Cortex of kidney (tissue), 1 donor: ENCODE data around the gene TBC1D1.

ENCODE experiments used
- DNase-seq: peaks from one replicate; lab custom pipeline; 2025; lab: John Stamatoyannopoulos, UW

Gene TBC1D1

DNA sequence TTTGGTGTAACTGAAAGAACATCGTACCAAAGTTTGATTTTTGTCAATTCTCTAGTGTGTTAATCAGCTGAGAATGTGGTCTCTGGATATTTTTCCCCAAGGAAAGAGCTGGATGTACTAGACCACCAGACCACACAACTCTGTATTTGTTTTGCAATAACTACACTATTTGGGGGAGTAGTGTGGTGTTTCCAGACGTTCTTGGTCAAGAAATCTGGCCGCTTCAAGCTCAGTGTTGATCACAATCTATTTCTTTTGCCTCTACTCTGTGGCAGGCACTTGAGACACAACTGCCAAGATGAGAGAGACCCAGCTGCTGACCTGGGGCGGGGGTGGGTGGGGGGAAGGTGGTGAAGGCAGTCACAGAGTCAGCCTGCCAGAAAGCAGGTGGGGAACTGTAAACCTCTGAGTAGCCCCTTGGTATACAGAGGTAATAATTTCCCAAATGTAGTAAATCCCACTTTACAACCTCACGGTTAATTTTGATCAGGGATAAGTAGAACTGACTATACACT is 99.9 kb downstream of the TBC1D1 start:
- DNase-seq, result no peak

DNA sequence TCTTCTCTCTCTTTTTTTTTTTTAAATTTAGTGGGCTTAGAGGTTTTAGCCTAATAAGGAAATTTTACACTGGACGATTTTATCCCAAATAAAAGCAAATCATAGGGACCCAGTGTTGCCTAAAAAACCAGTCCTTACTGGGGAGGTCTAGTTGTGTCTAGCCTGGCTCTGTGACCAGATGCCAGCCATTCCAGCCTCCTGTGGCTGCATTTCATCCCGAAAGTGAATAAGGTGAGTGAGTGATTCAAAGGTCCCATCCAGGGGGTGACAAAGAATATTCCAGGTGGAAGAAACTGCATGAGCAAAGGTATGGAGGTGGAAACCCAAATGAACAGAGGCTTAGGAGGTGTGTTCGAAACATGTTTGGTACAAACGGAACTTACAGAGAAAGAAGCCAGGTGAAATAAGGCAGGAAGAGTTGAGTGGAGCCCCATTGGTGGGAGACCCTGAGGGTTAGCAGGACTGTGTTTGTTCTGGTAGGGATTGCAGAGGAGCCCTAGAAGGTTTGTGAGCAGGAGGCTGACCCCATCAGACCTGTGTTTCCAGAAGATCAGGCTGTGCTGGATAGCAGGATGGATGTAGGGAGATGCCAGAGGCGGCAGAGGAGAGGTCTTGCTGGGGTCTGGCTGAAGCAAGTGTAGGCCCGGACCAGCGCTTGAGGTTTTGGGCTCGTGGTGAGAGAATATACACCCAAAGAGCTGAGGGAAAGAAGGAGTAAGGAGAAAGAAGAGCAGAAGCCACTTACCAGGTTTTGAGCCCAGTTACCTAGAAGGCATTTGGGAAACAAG is 100.9 kb downstream of the TBC1D1 start:
- DNase-seq, result no peak

DNA sequence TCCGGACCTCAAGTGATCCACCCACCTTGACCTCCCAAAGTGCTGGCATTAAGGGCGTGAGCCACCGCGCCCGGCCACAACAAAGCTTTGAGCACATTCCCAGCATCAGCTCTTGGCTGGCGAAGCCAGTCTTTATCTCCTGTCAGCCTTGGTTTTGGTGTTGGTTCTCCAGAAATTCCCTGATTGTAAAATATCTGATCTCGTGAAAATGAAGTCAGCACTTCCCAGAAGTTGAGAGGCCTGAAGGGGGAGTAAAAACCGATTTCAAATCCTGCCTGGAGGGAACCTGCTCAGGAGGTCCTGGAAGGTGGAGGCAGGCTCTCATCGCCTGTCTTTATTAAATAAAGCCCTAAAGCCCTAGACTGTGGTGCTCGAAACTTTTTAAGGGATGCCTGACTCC is 102.9 kb downstream of the TBC1D1 start:
- no peak for DNase-seq

DNA sequence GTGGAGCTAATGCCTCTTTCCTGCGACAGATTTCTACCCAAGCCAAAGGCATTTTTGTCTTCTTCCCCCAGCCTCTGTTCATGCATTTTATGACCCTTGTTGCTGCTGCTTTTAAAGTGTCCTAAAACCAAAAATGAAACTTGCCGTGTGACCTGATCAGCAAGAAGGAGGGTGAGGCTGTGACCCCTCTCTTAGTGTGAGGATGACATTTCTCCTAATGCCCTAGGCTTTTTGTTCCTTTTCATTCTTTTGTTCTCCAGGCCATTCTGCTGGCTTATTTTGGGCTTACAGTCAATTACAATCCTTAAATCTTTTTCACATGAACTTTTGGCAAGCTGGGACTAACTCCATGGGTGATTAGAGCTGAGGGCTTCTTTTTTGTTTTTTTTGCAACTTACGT is 103.7 kb downstream of the TBC1D1 start:
- DNase-seq, result no peak

DNA sequence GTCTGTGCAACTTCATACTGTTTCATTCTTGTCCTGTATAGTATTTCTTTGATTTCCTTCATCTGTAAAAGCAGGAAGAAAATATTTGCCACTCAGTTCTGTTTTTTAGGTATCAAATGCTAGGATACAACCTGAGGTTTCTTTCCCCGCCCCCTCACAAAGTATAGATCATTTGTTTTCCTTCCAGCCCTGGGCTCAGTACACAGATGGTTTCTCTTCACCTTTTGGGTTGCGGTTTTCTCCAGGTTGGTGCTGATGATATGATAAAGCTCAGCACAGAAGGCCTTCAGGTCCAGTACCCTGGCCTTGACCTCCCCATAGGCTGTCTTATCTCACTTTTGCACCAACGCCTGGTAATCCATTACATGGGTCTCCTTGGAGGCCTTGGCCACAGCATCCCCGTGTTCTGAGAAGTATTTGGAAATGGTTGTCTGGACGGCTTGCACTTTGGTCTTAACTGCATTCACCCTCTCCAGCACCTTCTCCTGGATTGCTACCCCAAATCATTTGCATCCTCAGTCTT is 104.5 kb downstream of the TBC1D1 start:
- DNase-seq, result no peak

DNA sequence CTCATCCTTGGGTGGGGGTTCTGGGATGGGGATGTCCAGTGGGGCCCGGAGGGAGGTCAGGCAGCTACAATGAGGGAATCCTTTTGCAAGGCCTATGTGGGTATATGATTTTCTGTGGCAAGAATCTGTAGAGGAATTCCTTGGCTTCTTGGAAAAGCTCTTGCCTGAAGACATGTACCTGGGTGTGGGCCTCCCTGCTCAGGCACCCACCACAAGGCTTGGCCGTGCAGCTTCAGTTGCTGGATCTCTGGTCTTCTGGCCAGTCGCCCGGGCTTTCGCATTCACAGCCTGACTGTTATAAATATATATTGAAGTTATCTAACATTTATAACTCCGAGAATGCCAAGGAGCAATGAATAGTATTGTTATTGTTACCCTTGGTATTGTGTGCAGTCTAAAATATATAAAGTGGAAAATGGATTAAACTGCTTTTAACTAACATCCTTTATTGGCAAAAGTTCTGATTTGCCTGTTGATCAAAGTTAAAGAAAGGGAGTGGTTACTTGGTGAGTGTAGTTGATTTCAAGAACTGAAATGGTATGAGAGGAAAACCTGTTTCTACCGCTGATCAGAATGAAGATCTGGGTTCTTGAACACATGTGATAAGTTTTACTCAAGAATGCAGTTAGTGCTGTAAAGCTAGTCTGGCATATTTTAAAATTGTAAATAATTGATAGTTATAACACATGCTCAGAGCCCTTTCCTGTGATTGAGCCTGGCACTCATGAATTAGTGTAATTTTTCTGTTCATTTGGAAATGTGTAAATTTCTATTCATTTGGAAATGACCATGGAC is 105.3 kb downstream of the TBC1D1 start:
- no peak for DNase-seq

DNA sequence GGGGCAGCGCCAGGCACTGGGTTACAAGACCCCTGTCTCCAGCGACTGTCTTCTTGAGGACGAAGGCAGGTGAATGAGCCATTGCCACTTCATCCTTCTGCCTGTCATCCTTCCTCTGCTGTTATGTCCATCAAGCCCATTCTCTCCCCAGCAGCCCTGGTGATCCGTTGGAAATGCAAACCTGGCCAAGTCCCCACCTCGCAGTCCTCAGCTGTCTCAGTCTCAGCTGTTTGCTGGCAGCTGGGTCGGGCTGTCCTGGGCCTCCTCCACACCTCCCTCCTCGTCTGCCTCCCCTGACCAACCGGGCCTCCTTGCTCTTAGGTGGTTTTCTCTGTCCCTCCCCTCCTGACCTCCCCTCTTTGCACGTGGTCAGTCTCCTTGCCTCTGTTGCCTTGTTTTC is 107.3 kb downstream of the TBC1D1 start:
- DNase-seq, result no peak

DNA sequence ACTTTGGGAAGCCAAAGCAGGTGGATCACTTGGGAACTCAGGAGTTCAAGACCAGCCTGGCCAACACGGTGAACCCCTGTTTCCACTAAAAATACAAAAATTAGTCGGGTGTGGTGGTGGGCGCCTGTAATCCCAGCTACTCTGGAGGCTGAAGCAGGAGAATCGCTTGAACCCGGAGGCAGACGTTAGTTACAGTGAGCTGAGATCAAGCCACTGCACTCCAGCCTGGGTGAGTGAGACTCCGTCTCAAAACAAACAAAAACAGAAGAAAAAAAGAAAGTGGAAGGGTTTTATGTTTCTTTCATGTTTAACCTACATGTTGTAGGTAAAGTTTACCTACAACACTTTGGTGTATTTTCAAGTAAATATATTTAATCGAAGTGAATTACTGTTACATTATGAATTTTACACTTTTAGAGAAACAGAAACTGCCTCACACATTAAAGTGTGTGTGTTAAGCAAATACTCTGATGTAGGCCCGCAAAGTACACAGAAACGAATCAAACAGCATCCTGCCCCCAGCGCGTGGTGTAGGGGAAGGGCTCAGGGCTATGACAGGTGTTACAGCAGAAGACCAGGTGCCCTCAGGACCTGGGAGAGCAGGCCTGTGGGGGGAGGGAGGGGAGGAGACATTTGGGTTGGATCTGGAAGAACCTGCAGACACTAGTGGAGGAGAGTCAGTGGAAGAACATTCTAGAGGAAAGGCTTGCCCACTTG is 108.3 kb downstream of the TBC1D1 start:
- DNase-seq, result no peak

DNA sequence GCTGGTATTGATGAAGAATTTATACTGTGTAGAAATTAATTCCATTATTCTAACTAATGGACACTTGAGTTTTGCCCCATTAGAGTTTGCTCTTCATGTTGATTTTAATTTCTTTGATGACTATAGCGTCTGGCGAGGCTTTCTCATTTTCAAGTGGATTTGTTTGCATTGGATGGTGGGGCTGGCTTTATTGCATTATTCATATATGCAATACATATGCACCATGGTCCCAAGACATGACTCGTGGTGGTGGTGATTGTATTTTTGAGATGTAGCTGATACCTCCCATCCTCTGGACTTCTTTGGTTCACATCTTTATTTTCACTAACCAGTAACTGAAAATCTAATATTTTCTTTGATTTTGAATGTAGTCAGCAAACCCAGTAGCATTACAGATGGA is 109.1 kb downstream of the TBC1D1 start:
- DNase-seq, result no peak

DNA sequence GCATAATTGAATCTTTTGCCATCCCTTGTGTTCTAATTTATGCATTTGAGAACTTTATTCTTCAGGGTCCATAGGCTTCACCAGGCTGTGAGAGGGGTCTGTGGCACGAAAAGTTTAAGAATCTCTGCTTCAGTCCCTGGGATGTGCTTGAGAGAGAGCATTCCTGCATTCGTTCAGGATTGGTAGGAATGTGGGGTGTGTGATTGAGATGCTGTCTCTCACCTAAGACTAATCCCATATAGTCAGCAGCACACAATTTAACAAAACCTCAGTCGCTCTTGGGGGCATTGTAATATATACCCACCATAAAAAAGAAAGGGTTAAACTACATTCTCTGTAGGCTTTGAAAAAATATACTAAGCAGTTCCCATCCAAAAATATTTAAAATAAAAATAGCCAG is 111.0 kb downstream of the TBC1D1 start:
- DNase-seq, result no peak

DNA sequence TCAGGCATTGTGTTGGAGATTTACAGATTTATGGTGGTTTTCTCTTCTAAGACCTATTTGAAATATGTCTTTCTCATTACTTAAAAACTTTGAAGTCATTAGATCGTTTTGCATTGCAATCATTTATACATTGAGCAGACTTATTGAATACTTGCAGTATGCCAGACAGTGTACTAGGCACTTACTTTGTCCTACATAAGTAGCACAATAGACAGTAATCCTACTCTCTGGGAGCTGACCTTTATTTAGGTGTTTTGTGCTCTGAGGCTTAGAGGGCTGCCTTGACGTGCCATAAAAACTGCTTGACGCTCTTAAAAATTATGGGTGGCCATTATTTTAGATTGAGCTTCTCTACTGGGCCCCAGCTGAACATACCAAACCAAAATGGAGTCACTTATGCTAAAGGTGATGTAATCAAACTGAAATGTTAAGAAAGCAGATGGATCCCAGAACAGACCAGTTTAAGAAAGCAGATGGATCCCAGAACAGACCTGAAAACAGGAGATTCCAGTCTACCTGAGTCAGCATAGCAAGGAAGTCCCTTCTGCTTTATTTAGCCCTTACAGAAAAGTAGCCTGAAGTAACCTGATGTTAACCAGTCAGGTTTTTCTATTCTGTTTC is 111.7 kb downstream of the TBC1D1 start:
- no peak for DNase-seq

DNA sequence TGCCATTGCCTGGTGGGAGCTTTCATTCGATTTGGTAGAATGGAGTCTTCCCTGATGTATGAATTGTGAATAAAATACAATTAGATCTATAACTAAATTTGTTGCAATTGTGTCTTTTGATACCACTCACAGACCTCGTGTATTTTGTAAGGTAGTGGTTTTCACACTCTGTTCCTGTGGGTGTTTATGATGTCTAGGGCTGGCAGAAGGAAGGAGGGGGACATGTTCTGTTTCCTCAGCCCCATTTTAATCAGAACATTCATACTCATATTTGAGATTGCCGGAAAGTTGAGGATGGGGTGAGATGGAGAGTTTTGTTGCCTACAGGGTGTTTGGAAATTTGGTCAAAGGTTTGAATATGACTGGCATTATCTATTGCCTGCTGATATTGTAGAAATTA is 112.2 kb downstream of the TBC1D1 start:
- DNase-seq, result no peak

DNA sequence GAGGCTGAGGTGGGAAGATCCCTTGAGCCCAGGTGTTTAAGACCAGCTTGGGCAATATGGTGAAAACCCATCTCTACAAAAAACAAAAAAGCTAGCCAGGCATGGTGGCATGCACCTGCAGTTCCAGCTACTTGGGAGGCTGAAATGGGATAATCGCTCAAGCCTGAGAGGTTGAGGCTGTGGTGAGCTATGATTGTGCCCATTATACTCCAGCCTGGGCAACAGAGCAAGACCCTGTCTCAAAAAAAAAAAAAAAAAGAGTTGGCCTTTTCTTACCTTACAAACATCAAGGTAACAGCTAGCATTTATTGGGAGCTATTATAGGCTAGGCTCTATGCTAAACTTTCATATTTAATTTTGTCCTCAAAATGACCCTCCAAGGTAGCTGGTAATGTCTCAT is 112.7 kb downstream of the TBC1D1 start:
- DNase-seq, result no peak

DNA sequence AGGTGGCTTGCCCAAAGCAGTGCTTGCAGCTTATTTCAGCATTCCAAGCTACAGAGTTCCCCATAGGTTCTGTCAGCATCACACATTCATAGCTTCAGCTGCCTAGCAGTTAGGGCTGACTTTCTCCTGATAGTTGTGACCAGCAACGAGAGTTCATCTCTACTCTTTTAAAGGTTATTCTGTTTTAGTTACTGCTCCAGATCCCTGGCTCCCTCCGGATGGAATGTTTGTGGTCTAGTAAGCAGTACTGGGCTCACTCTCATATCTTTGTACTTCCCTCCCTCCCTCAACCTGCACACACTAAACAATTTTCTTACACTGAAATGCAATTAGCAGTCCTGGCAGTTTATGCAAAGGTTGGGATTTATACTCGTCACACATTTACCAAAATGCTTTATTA is 113.2 kb downstream of the TBC1D1 start:
- no peak for DNase-seq

DNA sequence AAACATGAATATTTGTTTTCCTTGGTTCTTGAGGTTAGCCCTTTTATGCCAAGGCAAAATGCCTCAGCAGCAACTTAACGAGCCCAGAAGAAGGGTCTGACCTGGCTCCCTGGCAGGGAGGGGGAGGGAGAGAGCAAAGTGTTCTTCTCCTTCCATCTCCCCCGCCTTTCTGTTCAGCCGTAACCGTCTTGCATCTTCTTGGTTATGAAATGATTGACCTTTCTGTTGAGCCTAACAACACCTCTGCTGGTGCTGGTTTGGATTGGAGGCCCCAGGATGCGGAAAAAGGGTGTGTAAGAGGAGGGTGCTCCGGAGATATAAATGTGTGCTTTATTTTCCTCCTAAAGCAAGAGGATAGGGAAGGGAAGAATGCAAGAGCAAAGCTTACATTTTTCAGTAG is 114.0 kb downstream of the TBC1D1 start:
- DNase-seq, result no peak

DNA sequence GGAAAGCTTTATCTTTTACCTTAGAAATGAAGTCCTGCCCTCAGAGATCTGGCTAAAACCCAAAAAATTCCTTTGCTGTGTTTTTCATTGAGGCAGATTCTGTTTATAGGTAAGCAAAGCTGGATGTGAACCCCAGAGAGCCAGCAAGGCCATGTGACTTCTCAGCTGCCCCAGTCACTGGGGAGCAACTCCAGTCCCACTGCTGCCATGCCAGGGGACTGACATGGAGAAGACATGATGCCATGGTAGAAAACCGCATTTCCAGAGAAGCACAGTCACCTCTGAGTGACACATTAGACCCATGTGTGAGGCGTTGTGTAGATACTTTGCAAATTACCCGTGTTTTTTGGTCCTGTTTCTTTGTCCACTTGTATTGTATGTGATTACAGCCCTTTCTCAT is 114.8 kb downstream of the TBC1D1 start:
- no peak for DNase-seq

DNA sequence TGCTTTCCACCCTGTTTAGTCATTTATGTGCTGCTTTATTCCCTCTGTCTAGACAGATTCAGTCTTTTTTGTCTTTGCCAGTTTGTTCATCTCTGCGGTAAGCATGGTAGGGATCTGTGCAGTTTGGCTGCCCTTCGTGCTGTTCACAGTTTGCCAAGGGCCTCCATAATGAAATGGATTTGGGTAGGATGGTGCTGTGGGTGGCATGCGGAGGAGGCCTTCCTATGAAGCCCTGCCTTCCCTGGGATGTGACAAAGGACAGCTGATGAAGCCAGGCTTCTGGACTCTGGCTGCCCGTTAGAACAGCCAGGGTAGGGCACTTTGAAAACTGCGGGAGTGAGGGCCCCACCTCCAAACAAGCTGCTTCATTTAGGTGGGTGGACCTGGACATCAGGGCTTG is 116.8 kb downstream of the TBC1D1 start:
- no peak for DNase-seq

DNA sequence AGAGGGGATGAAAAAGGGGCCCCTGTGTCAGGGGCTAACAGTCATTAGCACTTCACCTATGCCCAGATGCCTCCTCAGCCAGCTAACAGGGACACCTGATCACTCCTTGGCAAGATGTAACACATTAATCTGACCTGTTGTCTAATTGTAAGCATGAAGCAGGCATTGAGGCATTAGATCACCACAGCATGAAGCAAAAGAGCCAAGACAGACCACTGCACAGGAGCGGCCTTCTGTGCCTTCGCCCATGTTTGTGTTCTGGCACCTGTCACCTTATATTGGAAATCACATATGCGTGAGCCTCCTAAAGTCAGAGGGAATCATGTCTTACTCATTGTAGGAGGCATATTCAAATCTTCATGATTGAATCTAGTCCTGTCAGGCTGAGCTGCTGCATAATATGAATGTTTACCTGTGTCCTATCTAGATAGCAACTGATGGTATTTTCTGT is 117.7 kb downstream of the TBC1D1 start:
- no peak for DNase-seq

DNA sequence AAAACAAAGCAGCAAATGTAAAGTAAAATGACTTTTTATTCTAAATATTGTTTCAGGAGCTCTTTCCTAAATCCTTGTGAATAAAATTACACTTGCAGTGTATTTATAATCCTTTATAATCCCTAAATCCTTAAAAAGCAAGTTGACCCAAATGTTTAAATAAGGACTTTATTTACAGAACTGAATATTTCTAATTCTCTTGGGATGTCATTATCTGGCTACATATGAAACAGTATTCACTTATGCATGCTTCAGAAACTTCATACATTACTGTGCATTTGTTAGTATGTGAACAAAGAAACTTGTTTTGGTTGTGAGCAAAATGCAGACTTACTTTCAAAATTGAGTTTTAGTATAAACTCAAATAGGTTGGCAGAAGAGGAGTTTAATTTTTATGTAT is 118.5 kb downstream of the TBC1D1 start:
- DNase-seq, result no peak

DNA sequence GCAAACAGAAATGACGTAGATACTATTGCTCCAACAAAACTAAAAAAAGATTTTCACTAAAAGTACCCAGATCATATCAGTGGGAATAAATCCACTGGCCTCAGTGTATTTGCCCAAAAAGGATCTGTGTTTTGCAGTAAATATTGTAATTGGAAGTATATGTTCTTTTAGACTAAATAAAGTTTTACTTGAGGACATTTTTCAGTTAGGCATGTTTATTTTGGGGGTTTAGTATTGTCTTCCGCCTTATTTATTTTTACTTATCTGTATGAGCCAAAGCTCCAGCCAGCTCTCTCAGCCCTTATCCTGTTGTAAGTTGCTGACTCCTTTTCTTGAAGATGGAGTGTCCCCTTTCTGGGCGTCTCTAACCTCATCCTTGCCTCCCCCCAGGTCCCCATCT is 119.1 kb downstream of the TBC1D1 start:
- no peak for DNase-seq

DNA sequence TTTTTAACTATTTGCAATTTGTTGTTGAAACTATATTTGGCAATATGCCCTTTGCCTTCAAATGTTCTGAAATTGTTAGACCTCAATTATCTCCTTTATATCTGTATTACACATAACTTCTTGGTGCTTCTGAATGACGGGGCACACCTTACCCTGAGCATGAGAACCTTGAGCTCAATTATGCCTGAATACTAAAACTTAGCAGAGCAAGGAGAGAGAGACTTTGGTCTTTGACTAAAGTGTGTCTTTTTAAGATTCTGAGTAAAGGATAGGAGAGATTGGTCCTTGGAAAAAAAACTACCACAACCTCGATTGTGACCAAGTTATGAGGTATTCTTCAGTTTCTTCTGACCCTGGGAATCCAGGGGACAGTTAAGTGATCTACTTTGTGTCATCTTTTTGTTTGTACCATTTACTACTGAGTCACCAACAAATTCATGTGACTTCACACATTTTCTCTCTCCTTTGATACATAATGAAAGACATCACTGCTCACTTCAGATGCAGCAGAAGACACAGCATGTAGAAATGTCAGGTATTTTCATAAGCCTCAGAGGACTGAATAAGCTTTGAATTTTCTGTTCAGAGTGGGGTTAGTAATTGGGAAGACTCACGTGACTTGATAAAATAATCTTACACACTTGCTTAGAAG is 120.8 kb downstream of the TBC1D1 start:
- DNase-seq, result no peak
